Neural cell (in vitro differentiated cells): ENCODE measurements around the gene ADSL. TPM values are rescaled to one million over a fixed set of nuclear protein-coding genes. Genes with fewer than 3 reads are reported as not detected.

Experiments
- H2AFZ ChIP-seq: fragments of 200-600, 300-800 bp; sonication (generic), shearing (Covaris generic); 2 replicates; pipeline ENCODE4 v1.6.0; 2014; ENCODE audit warnings: low read depth, mild to moderate bottlenecking, antibody characterized with exemption, low read length, moderate library complexity
- H3F3A ChIP-seq: fragments of 200-600 bp; shearing (Covaris generic); 2 replicates; pipeline ENCODE4 v1.6.1; 2016; ENCODE audit warnings: mild to moderate bottlenecking, moderate library complexity, mixed read lengths, antibody characterized with exemption, low read length; ENCODE audit not compliant: insufficient read depth, poor library complexity, severe bottlenecking
- H3K27ac ChIP-seq: fragments of 200-600, 300-800 bp; sonication (generic), shearing (Covaris generic); 2 replicates; pipeline ENCODE4 v1.5.1; 2014; ENCODE audit warnings: mild to moderate bottlenecking, low read length, moderate library complexity
- H3K27me3 ChIP-seq: fragments of 300-800, 200-600 bp; sonication (generic), shearing (Covaris generic); 2 replicates; pipeline ENCODE4 v1.6.0; 2014; ENCODE audit warnings: mild to moderate bottlenecking, low read depth, low read length, moderate library complexity; ENCODE audit not compliant: insufficient read depth
- H3K36me3 ChIP-seq: fragments of 300-800, 200-600 bp; sonication (generic), shearing (Covaris generic); 2 replicates; pipeline ENCODE4 v1.5.1; 2014; ENCODE audit warnings: mild to moderate bottlenecking, antibody characterized with exemption, low read length, moderate library complexity; ENCODE audit not compliant: insufficient read depth
- H3K4me2 ChIP-seq: fragments of 300-800, 200-600 bp; sonication (generic), shearing (Covaris generic); 2 replicates; pipeline ENCODE4 v1.6.0; 2014; ENCODE audit warnings: mild to moderate bottlenecking, low read length
- H3K4me3 ChIP-seq: fragments of 300-800, 200-600 bp; sonication (generic), shearing (Covaris generic); 2 replicates; pipeline ENCODE4 v1.5.1; 2014; ENCODE audit warnings: mild to moderate bottlenecking, low read length, moderate library complexity
- H3K79me2 ChIP-seq: fragments of 200-600 bp; shearing (Covaris generic); replicated peaks from 2 replicates; pipeline ENCODE4 v1.6.0; 2014; ENCODE audit warnings: mild to moderate bottlenecking, low read length, moderate library complexity; ENCODE audit not compliant: insufficient read depth
- H3K9ac ChIP-seq: fragments of 300-800, 200-600 bp; sonication (generic), shearing (Covaris generic); 2 replicates; pipeline ENCODE4 v1.6.1; 2016; ENCODE audit warnings: mild to moderate bottlenecking, low read length, mixed read lengths
- H3K9me2 ChIP-seq: fragments of 200-600 bp; shearing (Covaris generic); 2 replicates; pipeline ENCODE4 v1.6.1; 2016; ENCODE audit warnings: mild to moderate bottlenecking, low read length, mixed read lengths; ENCODE audit not compliant: insufficient read depth
- H3K9me3 ChIP-seq: fragments of 200-600, 300-800 bp; sonication (generic), shearing (Covaris generic); 2 replicates; pipeline ENCODE4 v1.6.1; 2016; ENCODE audit warnings: mild to moderate bottlenecking, mixed run types, low read length, moderate library complexity, mixed read lengths
- H4K20me1 ChIP-seq: fragments of 200-600 bp; shearing (Covaris generic); 2 replicates; pipeline ENCODE4 v1.6.1; 2016; ENCODE audit warnings: mild to moderate bottlenecking, mixed run types; ENCODE audit not compliant: insufficient read depth
- CTCF ChIP-seq: fragments of 450-650 bp; IDR thresholded peaks from 2 replicates; pipeline ENCODE4 v1.5.1; 2014; ENCODE audit warnings: antibody characterized with exemption, mild to moderate bottlenecking, moderate library complexity; ENCODE audit not compliant: poor library complexity, severe bottlenecking
- EP300 ChIP-seq: fragments of 450-650 bp; conservative IDR thresholded peaks from 2 replicates; pipeline ENCODE4 v1.6.1; 2014; ENCODE audit warnings: antibody characterized with exemption, mild to moderate bottlenecking, moderate library complexity; ENCODE audit not compliant: poor library complexity, severe bottlenecking
- EZH2 ChIP-seq: fragments of 200-600, 300-800 bp; shearing (Covaris generic), sonication (generic); IDR thresholded peaks from 2 replicates; pipeline ENCODE4 v1.6.1; 2014; ENCODE audit warnings: antibody characterized with exemption, low read length, borderline replicate concordance, mild to moderate bottlenecking; ENCODE audit not compliant: insufficient read depth, poor library complexity, severe bottlenecking
- MXI1 ChIP-seq: fragments of 450-650 bp; conservative IDR thresholded peaks from 2 replicates; pipeline ENCODE4 v1.6.1; 2014; ENCODE audit warnings: antibody characterized with exemption, mild to moderate bottlenecking; ENCODE audit not compliant: poor library complexity, severe bottlenecking
- POLR2AphosphoS5 ChIP-seq: IDR thresholded peaks from 2 replicates; pipeline ENCODE4 v1.6.1; 2012
- RAD21 ChIP-seq: fragments of 450-650 bp; conservative IDR thresholded peaks from 2 replicates; pipeline ENCODE4 v1.6.1; 2014; ENCODE audit warnings: antibody characterized with exemption, mild to moderate bottlenecking, moderate library complexity
- REST ChIP-seq: IDR thresholded peaks from 2 replicates; pipeline ENCODE4 v1.6.1; 2012; ENCODE audit warnings: borderline replicate concordance
- SMC3 ChIP-seq: fragments of 450-650 bp; conservative IDR thresholded peaks from 2 replicates; pipeline ENCODE4 v1.6.1; 2014; ENCODE audit warnings: antibody characterized with exemption, mild to moderate bottlenecking, moderate library complexity; ENCODE audit not compliant: poor library complexity
- TAF1 ChIP-seq: IDR thresholded peaks from 2 replicates; pipeline ENCODE4 v1.6.1; 2012; ENCODE audit warnings: low read depth
- polyA plus RNA-seq: library from polyadenylated mRNA; depleted of rRNA; stranded (reverse); fragments of >200 nt; gene quantifications from 2 replicates; pipeline ENCODE4 v1.2.3, GENCODE V29; 2014

ADSL gene
- polyA plus RNA-seq, 1 donor from 2014 or later, result 112 TPM

GRCh38 chr22:40367342-40367741 is 21.0 kb downstream of the ADSL start:
- Histone ChIP-seq H3F3A (no peaks in the 10 kb centered on the region), H3K9me3 (no peaks in the 10 kb centered on the region), H3K4me2 (no peak overlapping the region), H3K9ac (no peak overlapping the region), H3K27ac (no peak overlapping the region), H3K27me3 (no peaks in the 10 kb centered on the region), H3K79me2 (no peaks in the 10 kb centered on the region), H3K9me2 (no peaks in the 10 kb centered on the region), H2AFZ (no peak overlapping the region), H3K36me3 (peaks cover 17% of the 10 kb centered on the region), H3K4me3 (no peak overlapping the region), H4K20me1 (no peaks in the 10 kb centered on the region)
- TF ChIP-seq REST (no peak), CTCF (no peak), EZH2 (no peak), POLR2AphosphoS5 (no peak), EP300 (no peak), RAD21 (no peak), SMC3 (no peak), TAF1 (no peak), MXI1 (no peak)

GRCh38 chr22:40368016-40368415 is 21.7 kb downstream of the ADSL start:
- Histone ChIP-seq H3K27ac (no peak overlapping the region), H3F3A (no peaks in the 10 kb centered on the region), H3K79me2 (no peaks in the 10 kb centered on the region), H3K9ac (no peak overlapping the region), H2AFZ (no peak overlapping the region), H3K9me3 (no peaks in the 10 kb centered on the region), H3K9me2 (no peaks in the 10 kb centered on the region), H3K27me3 (no peaks in the 10 kb centered on the region), H4K20me1 (no peaks in the 10 kb centered on the region), H3K36me3 (peaks cover 17% of the 10 kb centered on the region), H3K4me2 (no peak overlapping the region), H3K4me3 (no peak overlapping the region)
- TF ChIP-seq EP300 (no peak), POLR2AphosphoS5 (no peak), MXI1 (no peak), EZH2 (no peak)

DNA sequence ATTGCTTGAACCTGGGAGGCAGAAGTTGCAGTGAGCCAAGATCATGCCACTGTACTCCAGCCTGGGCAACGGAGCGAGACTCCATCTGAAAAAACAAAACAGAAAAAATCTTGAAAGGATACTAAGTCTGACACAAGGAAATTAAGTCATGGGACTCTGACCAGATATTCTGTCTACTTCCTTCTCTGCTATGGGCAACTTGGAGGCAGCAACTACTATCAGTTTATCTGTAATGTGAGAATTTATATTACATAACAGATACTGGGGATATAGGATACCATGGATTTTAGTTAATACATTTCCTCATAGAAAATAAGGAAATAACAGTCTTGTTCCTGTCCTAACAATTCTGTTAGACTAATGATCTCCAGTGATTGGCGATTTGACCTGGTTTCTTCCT is 22.5 kb downstream of the ADSL start:
- Histone ChIP-seq H3K36me3 (peaks cover 17% of the 10 kb centered on the region), H3K4me3 (no peak overlapping the region), H3K27me3 (no peaks in the 10 kb centered on the region), H3K79me2 (no peaks in the 10 kb centered on the region), H3K4me2 (no peak overlapping the region), H3K9me2 (no peaks in the 10 kb centered on the region), H4K20me1 (no peaks in the 10 kb centered on the region), H3K9me3 (no peaks in the 10 kb centered on the region), H3F3A (no peaks in the 10 kb centered on the region), H2AFZ (no peak overlapping the region), H3K9ac (no peak overlapping the region), H3K27ac (no peak overlapping the region)
- TF ChIP-seq POLR2AphosphoS5 (no peak), EZH2 (no peak), RAD21 (no peak), MXI1 (no peak), EP300 (no peak), REST (no peak), CTCF (no peak), TAF1 (no peak), SMC3 (no peak)
